Colonic mucosa (tissue), 4 donors: ENCODE results near the gene FEM1A. TPM values are rescaled to one million over a fixed set of nuclear protein-coding genes. Genes with fewer than 3 reads are reported as not detected.
"Not testable (repeated sequence)": the region's sequence is repeated elsewhere in the genome, so short reads cannot be mapped to it uniquely, and the experiment has no call there.

Source experiments
- DNase-seq: peaks from one replicate; pipeline ENCODE4 v3.0.0-alpha.2; 2020
- H3K27ac ChIP-seq: fragments of 200-600 bp; one replicate; pipeline ENCODE4 v1.8.0; 2021
- H3K27me3 ChIP-seq: fragments of 200-600 bp; one replicate; pipeline ENCODE4 v1.8.0; 2021
- H3K36me3 ChIP-seq: fragments of 200-600 bp; one replicate; pipeline ENCODE4 v1.8.0; 2021
- H3K4me1 ChIP-seq: fragments of 200-600 bp; one replicate; pipeline ENCODE4 v1.8.0; 2021; ENCODE audit warnings: mild to moderate bottlenecking
- H3K4me3 ChIP-seq: fragments of 200-600 bp; one replicate; pipeline ENCODE4 v1.8.0; 2021
- H3K9ac ChIP-seq, 2 donors: one replicate each; pipeline ENCODE4 v1.7.0; 2013; ENCODE audit warnings: control low read depth in 2 of 2, low read depth in 2 of 2, low read length in 2 of 2
- H3K9me3 ChIP-seq: fragments of 200-600 bp; one replicate; pipeline ENCODE4 v1.8.0; 2021
- intact Hi-C: fragments of 100-400 bp; cut with DNase I; formaldehyde crosslinking; loops from one replicate; pipeline ENCODE4 v1.14.1; 2022
- total RNA-seq, 2 donors: library from RNA; stranded (reverse); fragmentation: NEBNext Ultra II Directional in 1 of 2; extraction: Animal tissue kit (Norgen Biotek cat#: 25700) in 1 of 2; gene quantifications; one replicate each; pipeline ENCODE4 v1.2.1, GENCODE V29; 2021
- TF ChIP-seq, protein P1 (sequence below): fragments of 200-600 bp; IDR thresholded peaks from one replicate; pipeline ENCODE4 v1.8.0; 2022; ENCODE audit warnings: antibody characterized with exemption, mild to moderate bottlenecking
- donor health status: healthy.
- donor health status: DM: no; HTN: no; CAD: no.
- donor health status: DM: no; HTN: no; CAD: no.

FEM1A gene, protein sequence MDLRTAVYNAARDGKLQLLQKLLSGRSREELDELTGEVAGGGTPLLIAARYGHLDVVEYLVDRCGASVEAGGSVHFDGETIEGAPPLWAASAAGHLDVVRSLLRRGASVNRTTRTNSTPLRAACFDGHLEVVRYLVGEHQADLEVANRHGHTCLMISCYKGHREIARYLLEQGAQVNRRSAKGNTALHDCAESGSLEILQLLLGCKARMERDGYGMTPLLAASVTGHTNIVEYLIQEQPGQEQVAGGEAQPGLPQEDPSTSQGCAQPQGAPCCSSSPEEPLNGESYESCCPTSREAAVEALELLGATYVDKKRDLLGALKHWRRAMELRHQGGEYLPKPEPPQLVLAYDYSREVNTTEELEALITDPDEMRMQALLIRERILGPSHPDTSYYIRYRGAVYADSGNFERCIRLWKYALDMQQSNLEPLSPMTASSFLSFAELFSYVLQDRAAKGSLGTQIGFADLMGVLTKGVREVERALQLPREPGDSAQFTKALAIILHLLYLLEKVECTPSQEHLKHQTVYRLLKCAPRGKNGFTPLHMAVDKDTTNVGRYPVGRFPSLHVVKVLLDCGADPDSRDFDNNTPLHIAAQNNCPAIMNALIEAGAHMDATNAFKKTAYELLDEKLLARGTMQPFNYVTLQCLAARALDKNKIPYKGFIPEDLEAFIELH
- 10 to 100 TPM; 10.4 to 13.3 TPM for total RNA-seq

DNA sequence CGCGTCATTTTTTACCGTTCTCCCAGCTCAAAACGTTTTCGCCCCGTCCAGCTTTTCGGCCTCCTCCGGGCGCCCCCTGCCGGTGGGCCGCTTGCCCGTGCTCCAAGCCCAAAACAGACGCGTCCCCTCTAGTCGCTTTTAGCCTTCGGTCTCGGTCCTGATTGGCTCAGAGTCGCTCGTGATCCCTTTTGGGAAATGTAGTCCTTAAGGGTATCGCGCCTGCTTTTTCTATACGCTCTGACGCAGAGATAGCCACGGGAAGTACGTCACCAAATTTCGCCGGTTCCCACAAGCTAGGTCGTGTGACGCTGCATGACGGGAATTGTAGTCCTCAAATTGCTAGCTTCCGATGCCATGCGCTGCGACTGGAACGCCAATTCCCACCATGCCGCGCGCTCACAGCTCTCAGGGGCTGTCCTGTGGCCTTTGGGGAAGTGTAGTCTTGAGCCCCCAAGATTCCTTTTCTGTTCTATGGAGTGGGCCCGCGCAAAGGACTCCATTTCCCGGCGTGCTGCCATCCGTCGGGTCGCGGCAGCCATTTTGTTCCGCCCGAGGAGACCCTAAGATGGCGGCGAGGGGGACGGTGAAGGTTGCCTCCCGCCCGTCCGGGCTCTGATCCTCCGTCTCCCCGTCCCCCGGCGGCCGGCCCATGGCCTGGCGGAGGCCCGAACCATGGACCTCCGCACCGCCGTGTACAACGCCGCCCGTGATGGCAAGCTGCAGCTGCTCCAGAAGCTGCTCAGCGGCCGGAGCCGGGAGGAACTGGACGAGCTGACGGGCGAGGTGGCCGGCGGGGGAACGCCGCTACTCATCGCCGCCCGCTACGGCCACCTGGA is at the start of gene FEM1A:
Gene FEM1A, plus strand, starts transcription at position 552 of the 836 bp plus-strand sequence. Its CDS starts 121 bp downstream, at position 673.
- Histone ChIP-seq H3K36me3 (no peaks in the 10 kb centered on the region), H3K4me1 (peaks cover 10% of the 10 kb centered on the region), H3K27ac (peak within 1 kb of the TSS; percentile 86), H3K27me3 (no peaks in the 10 kb centered on the region), H3K4me3 (peak within 1 kb of the TSS; percentile 97), H3K9me3 (no peaks in the 10 kb centered on the region), H3K9ac (peak within 1 kb of the TSS; percentile 70 to 83)
- DNase-seq = peak; percentile 99
- intact Hi-C loops = loop anchor here (2.0 kb wide), 1 partner anchor 59 kb away; no protein-coding TSS in a partner anchor
- TF ChIP-seq, protein P1, sequence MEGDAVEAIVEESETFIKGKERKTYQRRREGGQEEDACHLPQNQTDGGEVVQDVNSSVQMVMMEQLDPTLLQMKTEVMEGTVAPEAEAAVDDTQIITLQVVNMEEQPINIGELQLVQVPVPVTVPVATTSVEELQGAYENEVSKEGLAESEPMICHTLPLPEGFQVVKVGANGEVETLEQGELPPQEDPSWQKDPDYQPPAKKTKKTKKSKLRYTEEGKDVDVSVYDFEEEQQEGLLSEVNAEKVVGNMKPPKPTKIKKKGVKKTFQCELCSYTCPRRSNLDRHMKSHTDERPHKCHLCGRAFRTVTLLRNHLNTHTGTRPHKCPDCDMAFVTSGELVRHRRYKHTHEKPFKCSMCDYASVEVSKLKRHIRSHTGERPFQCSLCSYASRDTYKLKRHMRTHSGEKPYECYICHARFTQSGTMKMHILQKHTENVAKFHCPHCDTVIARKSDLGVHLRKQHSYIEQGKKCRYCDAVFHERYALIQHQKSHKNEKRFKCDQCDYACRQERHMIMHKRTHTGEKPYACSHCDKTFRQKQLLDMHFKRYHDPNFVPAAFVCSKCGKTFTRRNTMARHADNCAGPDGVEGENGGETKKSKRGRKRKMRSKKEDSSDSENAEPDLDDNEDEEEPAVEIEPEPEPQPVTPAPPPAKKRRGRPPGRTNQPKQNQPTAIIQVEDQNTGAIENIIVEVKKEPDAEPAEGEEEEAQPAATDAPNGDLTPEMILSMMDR = peak; percentile 99

DNA sequence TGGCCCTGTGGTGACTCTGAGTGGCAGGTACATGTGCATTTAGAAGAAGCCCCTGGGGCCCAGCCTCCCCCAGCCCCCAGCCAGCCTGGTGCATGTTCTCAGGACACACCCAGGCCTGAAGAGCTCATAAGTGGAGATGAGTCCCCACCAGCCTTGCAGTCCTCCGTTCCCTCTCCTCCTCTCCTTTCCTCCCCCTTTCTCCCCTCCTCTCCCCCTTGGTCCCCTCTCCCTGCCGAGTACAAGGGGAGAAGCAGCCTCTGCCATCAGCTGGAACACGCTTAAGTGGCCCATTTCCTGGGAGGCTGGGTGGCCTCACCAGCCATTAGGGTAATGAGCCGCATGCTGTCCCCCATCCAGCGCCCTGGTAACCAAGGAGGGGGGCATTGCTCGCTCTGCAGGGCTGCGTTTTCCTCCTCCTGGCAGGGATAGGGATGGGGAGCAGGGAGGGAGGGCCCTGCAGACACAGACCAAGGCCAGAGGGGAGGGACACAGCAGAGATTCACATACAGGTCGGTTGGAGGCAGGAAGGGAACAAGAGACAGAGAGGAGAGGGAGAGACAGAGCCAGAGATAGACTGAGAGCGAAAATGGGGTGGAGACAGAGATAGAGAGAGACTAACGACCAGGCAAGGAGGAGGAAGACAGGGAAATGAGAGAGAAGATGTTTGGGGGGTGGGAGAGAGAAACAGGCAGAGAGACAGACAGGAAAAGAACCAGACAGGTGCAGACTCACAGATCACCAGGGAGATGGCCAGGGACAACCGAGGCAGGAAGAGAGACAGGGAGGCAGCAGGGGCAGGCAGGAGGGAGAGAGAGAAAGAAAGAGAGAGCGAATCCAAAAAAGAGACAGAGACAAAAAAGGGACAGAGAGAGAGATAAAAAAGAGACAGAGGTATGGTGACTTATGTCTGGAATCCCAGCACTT is 48.5 kb upstream of the FEM1A start:
- no peak for DNase-seq
- Histone ChIP-seq H3K9ac (no peak overlapping the region), H3K9me3 (no peaks in the 10 kb centered on the region), H3K36me3 (no peaks in the 10 kb centered on the region), H3K27ac (no peak overlapping the region), H3K4me3 (no peak overlapping the region), H3K4me1 (no peaks in the 10 kb centered on the region), H3K27me3 (no peaks in the 10 kb centered on the region)
- TF ChIP-seq, protein P1 = no peak
- intact Hi-C loops = no loop called here

DNA sequence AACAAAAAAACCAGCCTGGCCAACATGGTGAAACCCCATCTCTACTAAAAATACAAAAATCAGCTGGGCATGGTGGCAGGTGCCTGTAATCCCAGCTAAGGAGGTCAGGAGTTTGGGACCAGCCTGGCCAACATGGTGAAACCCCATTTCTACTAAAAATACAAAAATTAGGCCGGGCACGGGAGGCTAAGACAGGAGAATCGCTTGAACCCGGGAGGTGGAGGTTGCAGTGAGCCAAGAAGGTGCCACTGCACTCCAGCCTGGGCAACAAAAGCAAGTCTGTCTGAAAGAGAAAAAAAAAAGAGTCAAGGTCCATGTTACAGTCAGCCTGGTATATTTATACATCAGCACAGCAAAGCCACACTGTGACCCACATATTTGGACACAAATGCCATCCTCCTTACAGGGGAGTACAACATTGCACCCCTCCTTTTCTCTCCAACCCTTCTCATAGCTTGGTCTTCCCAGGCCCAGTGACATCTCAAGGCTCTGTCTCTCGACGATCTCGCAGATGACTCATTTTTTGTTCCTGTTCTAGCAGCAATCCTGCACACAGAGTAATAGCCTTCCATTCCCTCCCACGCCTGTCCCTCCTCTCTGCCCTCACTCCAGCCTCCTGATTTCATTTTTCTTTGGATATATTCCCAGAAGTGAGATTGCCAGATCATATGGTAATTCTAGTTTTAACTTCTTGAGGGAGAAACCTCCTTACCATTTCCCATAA is 46.9 kb upstream of the FEM1A start:
- Histone ChIP-seq H3K27ac (no peak overlapping the region), H3K4me3 (no peak overlapping the region), H3K27me3 (no peaks in the 10 kb centered on the region), H3K9ac (no peak overlapping the region), H3K9me3 (no peaks in the 10 kb centered on the region), H3K4me1 (no peaks in the 10 kb centered on the region), H3K36me3 (no peaks in the 10 kb centered on the region)
- no peak for DNase-seq
- intact Hi-C loops = no loop called here
- TF ChIP-seq, protein P1 = no peak

DNA sequence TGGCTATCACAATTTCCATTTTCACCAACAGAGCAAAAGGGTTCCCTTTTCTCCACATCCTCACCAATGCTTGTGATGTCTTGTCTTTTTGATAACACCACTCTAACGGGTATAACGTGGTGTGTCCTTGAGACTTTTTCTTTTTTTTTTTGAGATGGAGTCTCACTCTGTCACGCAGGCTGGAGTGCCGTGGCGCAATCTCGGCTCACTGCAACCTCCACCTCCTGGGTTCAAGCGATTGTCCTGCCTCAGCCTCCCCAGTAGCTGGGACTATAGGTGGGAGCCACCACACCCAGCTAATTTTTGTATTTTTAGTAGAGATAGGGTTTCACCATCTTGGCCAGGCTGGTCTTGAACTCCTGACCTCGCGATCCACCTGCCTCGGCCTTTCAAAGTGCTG is 46.4 kb upstream of the FEM1A start:
- H3K4me3 ChIP-seq, DNase-seq, H3K9me3 ChIP-seq, H3K36me3 ChIP-seq, H3K4me1 ChIP-seq, H3K27ac ChIP-seq, intact Hi-C loops, H3K9ac ChIP-seq, H3K27me3 ChIP-seq: not testable (repeated sequence)

DNA sequence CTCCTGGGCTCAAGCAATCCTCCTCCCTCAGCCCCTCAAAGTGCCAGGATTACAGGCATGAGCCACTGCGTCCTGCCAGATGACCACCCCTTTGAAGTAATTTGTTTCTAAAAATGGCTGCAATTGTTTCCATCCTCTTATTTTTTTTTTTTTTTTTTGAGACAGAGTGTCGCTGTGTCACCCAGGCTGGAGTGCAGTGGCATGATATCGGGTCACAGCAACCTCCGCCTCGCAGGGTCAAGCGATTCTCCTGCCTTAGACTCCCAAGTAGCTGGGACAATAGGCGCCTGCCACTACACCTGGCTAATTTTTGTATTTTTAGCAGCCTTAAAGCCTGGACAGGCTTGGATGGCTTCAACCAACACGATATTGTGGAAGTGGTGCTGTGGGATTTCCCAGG is 45.5 kb upstream of the FEM1A start:
- intact Hi-C loops = no loop called here
- DNase-seq = no peak
- Histone ChIP-seq H3K9ac (no peak overlapping the region), H3K27me3 (no peaks in the 10 kb centered on the region), H3K36me3 (no peaks in the 10 kb centered on the region), H3K4me3 (no peak overlapping the region), H3K4me1 (no peaks in the 10 kb centered on the region), H3K27ac (no peak overlapping the region), H3K9me3 (no peaks in the 10 kb centered on the region)
- TF ChIP-seq, protein P1 = no peak
